SK-N-SH (cell line): ENCODE measurements around the gene WWOX. TPM values are rescaled to one million over a fixed set of nuclear protein-coding genes. Genes with fewer than 3 reads are reported as not detected.

Experiments
- CTCF ChIA-PET: fragments of 300-600, 350-600 bp; formaldehyde crosslinking; extraction: SDS; loops from one replicate; lab custom pipeline; 2021; lab: Yijun Ruan, JAX
- POLR2A ChIA-PET: fragments of 350-600 bp; sonication (Branson Sonifier 250); formaldehyde crosslinking; extraction: SDS; loops from one replicate; lab custom pipeline; 2020; ENCODE audit warnings: antibody characterized with exemption, inconsistent platforms; lab: Yijun Ruan, JAX
- DNase-seq: peaks from one replicate; pipeline ENCODE4 v3.0.0; 2012
- H2AFZ ChIP-seq: fragments of 200-600 bp; sonication (generic); 2 replicates; pipeline ENCODE4 v1.8.1; 2016; ENCODE audit warnings: antibody characterized with exemption, mild to moderate bottlenecking, low read depth
- H3F3A ChIP-seq: fragments of 200-600 bp; sonication (generic); replicated peaks from 2 replicates; pipeline ENCODE3; 2016; ENCODE audit warnings: antibody characterized with exemption, mild to moderate bottlenecking; ENCODE audit not compliant: insufficient read depth
- H3K27ac ChIP-seq, 2 experiments: fragments of 200-500 bp in 1 of 2; fragments of 200-600 bp in 1 of 2; sonication (Bioruptor generic) in 1 of 2; sonication (generic), shearing (Covaris generic) in 1 of 2; 2 replicates each; pipeline versions ENCODE4 v1.5.1 to v1.6.1; 2014 to 2016; ENCODE audit warnings: low read depth in 2 of 2, inconsistent platforms in 1 of 2, low read length in 1 of 2, mild to moderate bottlenecking in 1 of 2, mixed read lengths in 1 of 2
- H3K27me3 ChIP-seq: fragments of 200-600 bp; sonication (generic), shearing (Covaris generic); 2 replicates; pipeline ENCODE4 v1.6.1; 2016; ENCODE audit warnings: mixed run types; ENCODE audit not compliant: insufficient read depth
- H3K36me3 ChIP-seq, 2 experiments: fragments of 200-500 bp in 1 of 2; fragments of 200-600 bp in 1 of 2; sonication (Bioruptor generic) in 1 of 2; sonication (generic) in 1 of 2; replicated peaks in 1 of 2; 2 replicates each; pipeline versions ENCODE3 to v1.5.1; 2014 to 2016; ENCODE audit warnings: low read length in 1 of 2, mild to moderate bottlenecking in 1 of 2; ENCODE audit not compliant: insufficient read depth in 2 of 2, control insufficient read depth in 1 of 2
- H3K4me1 ChIP-seq, 2 experiments: fragments of 200-500 bp in 1 of 2; fragments of 200-600 bp in 1 of 2; sonication (Bioruptor generic) in 1 of 2; sonication (generic), shearing (Covaris generic) in 1 of 2; 2 replicates each; pipeline versions ENCODE4 v1.5.1 to v1.6.1; 2014 to 2016; ENCODE audit warnings: low read depth in 1 of 2, low read length in 1 of 2, mixed run types in 1 of 2; ENCODE audit not compliant: insufficient read depth in 2 of 2, control insufficient read depth in 1 of 2
- H3K4me2 ChIP-seq: fragments of 200-600 bp; sonication (generic), shearing (Covaris generic); 2 replicates; pipeline ENCODE4 v1.6.1; 2017; ENCODE audit warnings: mixed run types
- H3K4me3 ChIP-seq, 2 experiments: fragments of 200-500 bp in 1 of 2; fragments of 200-600 bp in 1 of 2; sonication (Bioruptor generic) in 1 of 2; sonication (generic), shearing (Covaris generic) in 1 of 2; 2 replicates each; pipeline versions ENCODE4 v1.5.1 to v1.8.1; 2014 to 2016; ENCODE audit warnings: low read depth in 2 of 2, inconsistent platforms in 1 of 2, low read length in 1 of 2, mild to moderate bottlenecking in 1 of 2, mixed read lengths in 1 of 2, moderate library complexity in 1 of 2
- H3K79me2 ChIP-seq: fragments of 200-600 bp; sonication (generic); 2 replicates; pipeline ENCODE4 v1.8.1; 2017; ENCODE audit warnings: mild to moderate bottlenecking; ENCODE audit not compliant: insufficient read depth
- H3K9ac ChIP-seq: fragments of 200-600 bp; sonication (generic); 2 replicates; pipeline ENCODE4 v1.6.1; 2017; ENCODE audit warnings: mixed run types
- H3K9me2 ChIP-seq: fragments of 200-600 bp; sonication (generic); 2 replicates; pipeline ENCODE4 v1.6.1; 2017; ENCODE audit warnings: mixed run types
- H3K9me3 ChIP-seq: fragments of 200-600 bp; sonication (generic); 2 replicates; pipeline ENCODE4 v1.6.1; 2017; ENCODE audit warnings: mixed run types, mild to moderate bottlenecking, moderate library complexity
- H4K20me1 ChIP-seq: fragments of 200-600 bp; sonication (generic); 2 replicates; pipeline ENCODE4 v1.6.1; 2017; ENCODE audit warnings: mild to moderate bottlenecking, mixed run types; ENCODE audit not compliant: insufficient read depth
- CHD2 ChIP-seq: fragments of 150-350 bp; IDR thresholded peaks from 2 replicates; pipeline ENCODE4 v1.6.1; 2018; ENCODE audit warnings: low read length; ENCODE audit not compliant: partially characterized antibody
- ELF1 ChIP-seq: IDR thresholded peaks from 2 replicates; pipeline ENCODE4 v1.4.0; 2012
- FOSL2 ChIP-seq: IDR thresholded peaks from 2 replicates; pipeline ENCODE4 v1.4.0; 2012; ENCODE audit warnings: low read depth, mild to moderate bottlenecking, moderate library complexity, borderline replicate concordance
- FOXM1 ChIP-seq: IDR thresholded peaks from 2 replicates; pipeline ENCODE4 v1.4.0; 2012; ENCODE audit warnings: low read depth, mild to moderate bottlenecking
- GABPA ChIP-seq: IDR thresholded peaks from 2 replicates; pipeline ENCODE4 v1.4.0; 2012; ENCODE audit warnings: low read depth, mild to moderate bottlenecking
- MXI1 ChIP-seq: IDR thresholded peaks from 2 replicates; pipeline ENCODE4 v1.6.1; 2012; ENCODE audit warnings: mild to moderate bottlenecking, low read depth, low read length, improper control_type of control experiment
- NRF1 ChIP-seq: IDR thresholded peaks from 2 replicates; pipeline ENCODE4 v1.6.1; 2012; ENCODE audit warnings: low read depth, mild to moderate bottlenecking, low read length
- POLR2AphosphoS5 ChIP-seq: IDR thresholded peaks from 2 replicates; pipeline ENCODE4 v1.6.1; 2012; ENCODE audit warnings: low read depth, low read length
- RFX5 ChIP-seq: IDR thresholded peaks from 2 replicates; pipeline ENCODE4 v1.6.1; 2012; ENCODE audit warnings: mild to moderate bottlenecking, improper control_type of control experiment, low read length
- SMC3 ChIP-seq: IDR thresholded peaks from 2 replicates; pipeline ENCODE4 v1.6.1; 2012; ENCODE audit warnings: low read depth, low read length, improper control_type of control experiment
- TAF1 ChIP-seq: IDR thresholded peaks from 2 replicates; pipeline ENCODE4 v1.6.1; 2012; ENCODE audit warnings: low read depth, mild to moderate bottlenecking, low read length, moderate library complexity, borderline replicate concordance
- TCF12 ChIP-seq: IDR thresholded peaks from 2 replicates; pipeline ENCODE4 v1.4.0; 2012
- WGBS: methylation state at CpG from one replicate; pipeline ENCODE4 v1.1.6; 2017; ENCODE audit warnings: low lambda C conversion rate; 5-methylcytosine and 5-hydroxymethylcytosine counted together
- polyA plus RNA-seq, 3 experiments: library from polyadenylated mRNA; depleted of rRNA; stranded (reverse); fragments of >200 nt; gene quantifications; 2 replicates each; pipeline ENCODE4 v1.2.3, GENCODE V29; 2012
- TF ChIP-seq, protein P1 (sequence below): fragments of 150-350 bp; IDR thresholded peaks from 2 replicates; pipeline ENCODE4 v1.6.1; 2016; ENCODE audit warnings: mild to moderate bottlenecking, low read depth, low read length
- TF ChIP-seq, protein P2 (sequence below): fragments of 150-350 bp; IDR thresholded peaks from 2 replicates; pipeline ENCODE4 v1.6.1; 2017; ENCODE audit warnings: antibody characterized with exemption, low read length, low read depth, borderline replicate concordance
- TF ChIP-seq, protein P3 (sequence below): IDR thresholded peaks from 2 replicates; pipeline ENCODE4 v1.6.1; 2012; ENCODE audit warnings: mild to moderate bottlenecking, low read depth, low read length, moderate library complexity
- TF ChIP-seq, protein P4 (sequence below): IDR thresholded peaks from 2 replicates; pipeline ENCODE4 v1.4.0; 2012; ENCODE audit warnings: low read depth, borderline replicate concordance
- TF ChIP-seq, protein P5 (sequence below): fragments of 200-600 bp; sonication (generic); IDR thresholded peaks from 2 replicates; pipeline ENCODE4 v1.6.1; 2017; ENCODE audit warnings: antibody characterized with exemption, mild to moderate bottlenecking, moderate library complexity

WWOX gene
- polyA plus RNA-seq, 1 of the 3 experiments (the other 2 are of a cell fraction) = 10.8 TPM

DNA sequence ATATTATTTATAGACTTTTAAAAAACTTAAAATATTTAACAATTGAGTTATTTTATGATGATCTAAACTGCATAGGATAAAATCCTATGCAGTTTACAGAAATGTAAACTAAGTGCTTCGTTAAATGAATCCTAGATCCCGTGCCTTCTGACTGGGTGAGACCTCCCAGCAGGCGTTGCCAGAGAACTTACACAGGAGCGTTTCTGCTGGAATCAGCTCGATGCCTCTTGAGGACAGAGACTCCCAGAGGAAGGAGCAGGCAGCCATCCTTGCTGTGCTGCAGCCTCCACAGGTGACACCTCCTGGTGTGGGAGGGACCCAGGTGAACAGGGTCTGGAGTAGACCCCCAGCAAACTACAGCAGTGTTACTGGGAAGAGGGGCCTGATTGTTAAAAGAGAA, 160.4 kb downstream of the WWOX start:
- Histone ChIP-seq H3K9me2 (no peaks in the 10 kb centered on the region), H3K4me3 (no peak overlapping the region), H4K20me1 (no peaks in the 10 kb centered on the region), H2AFZ (no peak overlapping the region), H3K27ac (no peak overlapping the region), H3K9ac (no peak overlapping the region), H3K36me3 (no peaks in the 10 kb centered on the region), H3F3A (no peaks in the 10 kb centered on the region), H3K27me3 (no peaks in the 10 kb centered on the region), H3K9me3 (no peaks in the 10 kb centered on the region), H3K4me1 (no peaks in the 10 kb centered on the region), H3K79me2 (no peaks in the 10 kb centered on the region), H3K4me2 (no peak overlapping the region)
- no peak for TF ChIP-seq MXI1
- TF ChIP-seq, protein P1, sequence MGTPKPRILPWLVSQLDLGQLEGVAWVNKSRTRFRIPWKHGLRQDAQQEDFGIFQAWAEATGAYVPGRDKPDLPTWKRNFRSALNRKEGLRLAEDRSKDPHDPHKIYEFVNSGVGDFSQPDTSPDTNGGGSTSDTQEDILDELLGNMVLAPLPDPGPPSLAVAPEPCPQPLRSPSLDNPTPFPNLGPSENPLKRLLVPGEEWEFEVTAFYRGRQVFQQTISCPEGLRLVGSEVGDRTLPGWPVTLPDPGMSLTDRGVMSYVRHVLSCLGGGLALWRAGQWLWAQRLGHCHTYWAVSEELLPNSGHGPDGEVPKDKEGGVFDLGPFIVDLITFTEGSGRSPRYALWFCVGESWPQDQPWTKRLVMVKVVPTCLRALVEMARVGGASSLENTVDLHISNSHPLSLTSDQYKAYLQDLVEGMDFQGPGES = no peak
- no peak for TF ChIP-seq ELF1
- CTCF ChIA-PET = interaction anchor here (1.9 kb wide), 1 partner anchor 511 kb away, joined by 4 read pairs; no protein-coding TSS in a partner anchor
- DNase-seq = no peak
- WGBS = 63% methylated on average over 5 of the region's 5 CpGs
- POLR2A ChIA-PET = no interaction called here

DNA sequence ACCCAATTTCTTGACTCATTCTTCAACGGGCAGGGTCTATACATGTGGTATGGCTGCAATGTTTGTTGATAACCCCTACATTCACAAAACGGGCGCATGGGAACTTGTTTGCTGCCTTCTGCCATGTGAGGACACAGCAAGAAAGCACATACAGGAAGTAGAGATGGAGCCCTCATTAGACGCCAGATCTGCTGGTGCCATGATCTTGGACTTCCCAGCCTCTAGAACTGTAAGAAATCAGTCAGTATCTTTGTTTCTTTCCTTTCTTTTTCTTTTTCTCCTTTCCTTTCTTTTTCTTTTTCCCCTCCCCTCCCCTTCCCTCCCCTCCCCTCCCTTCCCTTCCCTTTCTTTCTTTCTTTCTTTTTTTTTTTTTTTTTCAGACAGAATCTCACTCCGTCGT, 165.2 kb downstream of the WWOX start:
- Histone ChIP-seq H3K9me3 (no peaks in the 10 kb centered on the region), H3K9ac (no peak overlapping the region), H3K79me2 (no peaks in the 10 kb centered on the region), H3F3A (no peaks in the 10 kb centered on the region), H3K36me3 (no peaks in the 10 kb centered on the region), H3K4me1 (no peaks in the 10 kb centered on the region), H3K27me3 (no peaks in the 10 kb centered on the region), H3K4me2 (no peak overlapping the region), H3K9me2 (no peaks in the 10 kb centered on the region), H3K27ac (no peak overlapping the region), H2AFZ (no peak overlapping the region), H4K20me1 (no peaks in the 10 kb centered on the region), H3K4me3 (no peak overlapping the region)
- no peak for DNase-seq
- WGBS = 90% methylated on average over 6 of the region's 6 CpGs
- POLR2A ChIA-PET = no interaction called here
- CTCF ChIA-PET = no interaction called here
- TF ChIP-seq FOXM1 (no peak), POLR2AphosphoS5 (no peak), SMC3 (no peak), TCF12 (no peak), FOSL2 (no peak), NRF1 (no peak), TAF1 (no peak), GABPA (no peak), CHD2 (no peak), RFX5 (no peak)
- TF ChIP-seq, protein P2, sequence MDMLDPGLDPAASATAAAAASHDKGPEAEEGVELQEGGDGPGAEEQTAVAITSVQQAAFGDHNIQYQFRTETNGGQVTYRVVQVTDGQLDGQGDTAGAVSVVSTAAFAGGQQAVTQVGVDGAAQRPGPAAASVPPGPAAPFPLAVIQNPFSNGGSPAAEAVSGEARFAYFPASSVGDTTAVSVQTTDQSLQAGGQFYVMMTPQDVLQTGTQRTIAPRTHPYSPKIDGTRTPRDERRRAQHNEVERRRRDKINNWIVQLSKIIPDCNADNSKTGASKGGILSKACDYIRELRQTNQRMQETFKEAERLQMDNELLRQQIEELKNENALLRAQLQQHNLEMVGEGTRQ = no peak
- TF ChIP-seq, protein P1 = no peak
- TF ChIP-seq, protein P3, sequence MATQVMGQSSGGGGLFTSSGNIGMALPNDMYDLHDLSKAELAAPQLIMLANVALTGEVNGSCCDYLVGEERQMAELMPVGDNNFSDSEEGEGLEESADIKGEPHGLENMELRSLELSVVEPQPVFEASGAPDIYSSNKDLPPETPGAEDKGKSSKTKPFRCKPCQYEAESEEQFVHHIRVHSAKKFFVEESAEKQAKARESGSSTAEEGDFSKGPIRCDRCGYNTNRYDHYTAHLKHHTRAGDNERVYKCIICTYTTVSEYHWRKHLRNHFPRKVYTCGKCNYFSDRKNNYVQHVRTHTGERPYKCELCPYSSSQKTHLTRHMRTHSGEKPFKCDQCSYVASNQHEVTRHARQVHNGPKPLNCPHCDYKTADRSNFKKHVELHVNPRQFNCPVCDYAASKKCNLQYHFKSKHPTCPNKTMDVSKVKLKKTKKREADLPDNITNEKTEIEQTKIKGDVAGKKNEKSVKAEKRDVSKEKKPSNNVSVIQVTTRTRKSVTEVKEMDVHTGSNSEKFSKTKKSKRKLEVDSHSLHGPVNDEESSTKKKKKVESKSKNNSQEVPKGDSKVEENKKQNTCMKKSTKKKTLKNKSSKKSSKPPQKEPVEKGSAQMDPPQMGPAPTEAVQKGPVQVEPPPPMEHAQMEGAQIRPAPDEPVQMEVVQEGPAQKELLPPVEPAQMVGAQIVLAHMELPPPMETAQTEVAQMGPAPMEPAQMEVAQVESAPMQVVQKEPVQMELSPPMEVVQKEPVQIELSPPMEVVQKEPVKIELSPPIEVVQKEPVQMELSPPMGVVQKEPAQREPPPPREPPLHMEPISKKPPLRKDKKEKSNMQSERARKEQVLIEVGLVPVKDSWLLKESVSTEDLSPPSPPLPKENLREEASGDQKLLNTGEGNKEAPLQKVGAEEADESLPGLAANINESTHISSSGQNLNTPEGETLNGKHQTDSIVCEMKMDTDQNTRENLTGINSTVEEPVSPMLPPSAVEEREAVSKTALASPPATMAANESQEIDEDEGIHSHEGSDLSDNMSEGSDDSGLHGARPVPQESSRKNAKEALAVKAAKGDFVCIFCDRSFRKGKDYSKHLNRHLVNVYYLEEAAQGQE = no peak
- TF ChIP-seq, protein P4, sequence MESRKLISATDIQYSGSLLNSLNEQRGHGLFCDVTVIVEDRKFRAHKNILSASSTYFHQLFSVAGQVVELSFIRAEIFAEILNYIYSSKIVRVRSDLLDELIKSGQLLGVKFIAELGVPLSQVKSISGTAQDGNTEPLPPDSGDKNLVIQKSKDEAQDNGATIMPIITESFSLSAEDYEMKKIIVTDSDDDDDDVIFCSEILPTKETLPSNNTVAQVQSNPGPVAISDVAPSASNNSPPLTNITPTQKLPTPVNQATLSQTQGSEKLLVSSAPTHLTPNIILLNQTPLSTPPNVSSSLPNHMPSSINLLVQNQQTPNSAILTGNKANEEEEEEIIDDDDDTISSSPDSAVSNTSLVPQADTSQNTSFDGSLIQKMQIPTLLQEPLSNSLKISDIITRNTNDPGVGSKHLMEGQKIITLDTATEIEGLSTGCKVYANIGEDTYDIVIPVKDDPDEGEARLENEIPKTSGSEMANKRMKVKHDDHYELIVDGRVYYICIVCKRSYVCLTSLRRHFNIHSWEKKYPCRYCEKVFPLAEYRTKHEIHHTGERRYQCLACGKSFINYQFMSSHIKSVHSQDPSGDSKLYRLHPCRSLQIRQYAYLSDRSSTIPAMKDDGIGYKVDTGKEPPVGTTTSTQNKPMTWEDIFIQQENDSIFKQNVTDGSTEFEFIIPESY = no peak
- TF ChIP-seq, protein P5, sequence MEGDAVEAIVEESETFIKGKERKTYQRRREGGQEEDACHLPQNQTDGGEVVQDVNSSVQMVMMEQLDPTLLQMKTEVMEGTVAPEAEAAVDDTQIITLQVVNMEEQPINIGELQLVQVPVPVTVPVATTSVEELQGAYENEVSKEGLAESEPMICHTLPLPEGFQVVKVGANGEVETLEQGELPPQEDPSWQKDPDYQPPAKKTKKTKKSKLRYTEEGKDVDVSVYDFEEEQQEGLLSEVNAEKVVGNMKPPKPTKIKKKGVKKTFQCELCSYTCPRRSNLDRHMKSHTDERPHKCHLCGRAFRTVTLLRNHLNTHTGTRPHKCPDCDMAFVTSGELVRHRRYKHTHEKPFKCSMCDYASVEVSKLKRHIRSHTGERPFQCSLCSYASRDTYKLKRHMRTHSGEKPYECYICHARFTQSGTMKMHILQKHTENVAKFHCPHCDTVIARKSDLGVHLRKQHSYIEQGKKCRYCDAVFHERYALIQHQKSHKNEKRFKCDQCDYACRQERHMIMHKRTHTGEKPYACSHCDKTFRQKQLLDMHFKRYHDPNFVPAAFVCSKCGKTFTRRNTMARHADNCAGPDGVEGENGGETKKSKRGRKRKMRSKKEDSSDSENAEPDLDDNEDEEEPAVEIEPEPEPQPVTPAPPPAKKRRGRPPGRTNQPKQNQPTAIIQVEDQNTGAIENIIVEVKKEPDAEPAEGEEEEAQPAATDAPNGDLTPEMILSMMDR = no peak
